ENCODE results near the gene PEX1. TPM values are rescaled to one million over a fixed set of nuclear protein-coding genes. Genes with fewer than 3 reads are reported as not detected.
A peak's percentile ranks its signal among the peaks of the same experiment; 100 is the strongest.
"Not testable (repeated sequence)": the region's sequence is repeated elsewhere in the genome, so short reads cannot be mapped to it uniquely, and the experiment has no call there.

The PEX1 gene
- total RNA-seq, 2 donors from 2014 or later: 16.9 to 17.7 TPM

- DNase-seq (ENCODE audit: low spot score): not testable (repeated sequence)
- intact Hi-C loops (cut with DNase I): loop anchor here in 1 of 2 donors (10.0 kb wide), 1 partner anchor 1384 kb away; no protein-coding TSS in a partner anchor
Measured at GRCh38 chr7:92468589-92468988, 59.7 kb downstream of the PEX1 start.

GRCh38 chr7:92466682-92467081 is 61.6 kb downstream of the PEX1 start:
- no peak for DNase-seq (ENCODE audit: low spot score)
- intact Hi-C loops (cut with DNase I): loop anchor here in 1 of 2 donors (10.0 kb wide), 1 partner anchor 1382 kb away; no protein-coding TSS in a partner anchor

- no peak for DNase-seq (ENCODE audit: low spot score)
- intact Hi-C loops (cut with DNase I): loop anchor here in 1 of 2 donors (10.0 kb wide), 1 partner anchor 1380 kb away; no protein-coding TSS in a partner anchor
Measured at GRCh38 chr7:92464515-92464914, 63.8 kb downstream of the PEX1 start.

- no peak for DNase-seq (ENCODE audit: low spot score)
- intact Hi-C loops (cut with DNase I): loop anchor here in 1 of 2 donors (10.0 kb wide), 1 partner anchor 1378 kb away; no protein-coding TSS in a partner anchor
Measured at GRCh38 chr7:92462560-92462959, 65.8 kb downstream of the PEX1 start.

- intact Hi-C loops (cut with DNase I): loop anchor here in 1 of 2 donors (10.0 kb wide), 1 partner anchor 1377 kb away; no protein-coding TSS in a partner anchor
Measured at GRCh38 chr7:92461027-92462003, 67.0 kb downstream of the PEX1 start.

GRCh38 chr7:92460510-92460909 is 67.8 kb downstream of the PEX1 start:
- intact Hi-C loops (cut with DNase I): loop anchor here in 1 of 2 donors (10.0 kb wide), 1 partner anchor 1376 kb away; no protein-coding TSS in a partner anchor
- DNase-seq (ENCODE audit: low spot score): no peak

More at GRCh38 chr7:92461027-92462003, 67.0 kb downstream of the PEX1 start:
- DNase-seq (ENCODE audit: low spot score): no peak

GRCh38 chr7:92460109-92460508 is 68.2 kb downstream of the PEX1 start:
- DNase-seq (ENCODE audit: low spot score): no peak
- intact Hi-C loops (cut with DNase I): loop anchor here in 1 of 2 donors (10.0 kb wide), 1 partner anchor 1375 kb away; no protein-coding TSS in a partner anchor

GRCh38 chr7:92456236-92456635 is 72.1 kb downstream of the PEX1 start:
- no peak for DNase-seq (ENCODE audit: low spot score)
- intact Hi-C loops (cut with DNase I): no loop called here

GRCh38 chr7:92451645-92452044 is 76.7 kb downstream of the PEX1 start:
- intact Hi-C loops (cut with DNase I): no loop called here
- DNase-seq (ENCODE audit: low spot score): no peak

GRCh38 chr7:92448205-92448747 is 80.0 kb downstream of the PEX1 start:
- DNase-seq (ENCODE audit: low spot score): no peak
- intact Hi-C loops (cut with DNase I): no loop called here

- peak; percentile 97 for DNase-seq (ENCODE audit: low spot score)
- intact Hi-C loops (cut with DNase I): no loop called here
Measured at GRCh38 chr7:92447345-92448204, 80.7 kb downstream of the PEX1 start, which contains the start of gene GATAD1. Gene GATAD1 (plus strand): TSS chr7:92447482. CDS start chr7:92447730, 248 bp downstream.

GRCh38 chr7:92446869-92447344 is 81.4 kb downstream of the PEX1 start:
- intact Hi-C loops (cut with DNase I): no loop called here
- no peak for DNase-seq (ENCODE audit: low spot score)

GRCh38 chr7:92442720-92443119 is 85.6 kb downstream of the PEX1 start:
- DNase-seq (ENCODE audit: low spot score); intact Hi-C loops (cut with DNase I): not testable (repeated sequence)

GRCh38 chr7:92437956-92438491 is 90.3 kb downstream of the PEX1 start:
- DNase-seq (ENCODE audit: low spot score): no peak
- intact Hi-C loops (cut with DNase I): no loop called here

Other genes with a start within 250 kb of the PEX1 start
- 10 to 100 TPM; 26.2 to 29.6 TPM for gene GATAD1, start 81.0 kb downstream of the PEX1 start, total RNA-seq
- not detected for gene ERVW-1, start 50.6 kb downstream of the PEX1 start, total RNA-seq
- 1 to 10 TPM; 7.8 to 8.7 TPM for gene RBM48, start 275 bp upstream of the PEX1 start, total RNA-seq
- gene FAM133B, start 61.9 kb upstream of the PEX1 start, total RNA-seq: 10 to 100 TPM; 20.2 to 21.1 TPM